OCI-LY3 (cell line): Measurements from ENCODE around the gene PYDC2.

Experiments used
- EZH2phosphoT487 ChIP-seq: fragments of 200-600 bp; shearing (Covaris generic); IDR thresholded peaks from 2 replicates; pipeline ENCODE4 v1.6.1; 2018; ENCODE audit warnings: antibody characterized with exemption, mixed run types, low read depth
- TF ChIP-seq, protein P1 (sequence below): fragments of 200-600, 300-600 bp; sonication (generic); IDR thresholded peaks from 2 replicates; pipeline ENCODE4 v1.5.1; 2014; ENCODE audit warnings: antibody characterized with exemption, low read length, low read depth

- TF ChIP-seq, protein P1, sequence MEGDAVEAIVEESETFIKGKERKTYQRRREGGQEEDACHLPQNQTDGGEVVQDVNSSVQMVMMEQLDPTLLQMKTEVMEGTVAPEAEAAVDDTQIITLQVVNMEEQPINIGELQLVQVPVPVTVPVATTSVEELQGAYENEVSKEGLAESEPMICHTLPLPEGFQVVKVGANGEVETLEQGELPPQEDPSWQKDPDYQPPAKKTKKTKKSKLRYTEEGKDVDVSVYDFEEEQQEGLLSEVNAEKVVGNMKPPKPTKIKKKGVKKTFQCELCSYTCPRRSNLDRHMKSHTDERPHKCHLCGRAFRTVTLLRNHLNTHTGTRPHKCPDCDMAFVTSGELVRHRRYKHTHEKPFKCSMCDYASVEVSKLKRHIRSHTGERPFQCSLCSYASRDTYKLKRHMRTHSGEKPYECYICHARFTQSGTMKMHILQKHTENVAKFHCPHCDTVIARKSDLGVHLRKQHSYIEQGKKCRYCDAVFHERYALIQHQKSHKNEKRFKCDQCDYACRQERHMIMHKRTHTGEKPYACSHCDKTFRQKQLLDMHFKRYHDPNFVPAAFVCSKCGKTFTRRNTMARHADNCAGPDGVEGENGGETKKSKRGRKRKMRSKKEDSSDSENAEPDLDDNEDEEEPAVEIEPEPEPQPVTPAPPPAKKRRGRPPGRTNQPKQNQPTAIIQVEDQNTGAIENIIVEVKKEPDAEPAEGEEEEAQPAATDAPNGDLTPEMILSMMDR = no peak
- TF ChIP-seq EZH2phosphoT487 = no peak
These were observed 48.1 kb downstream of the PYDC2 start for GRCh38 chr3:191509078-191509477.
